ENCODE data around the gene KRT4.

Gene KRT4

GRCh38 chr12:52838609-52839435 is 24.9 kb upstream of the KRT4 start:
- no peak overlapping the region for H3K4me3 ChIP-seq (replicated peaks; ENCODE audit: low read depth, low read length)
- no peaks in the 10 kb centered on the region for H3K36me3 ChIP-seq (ENCODE audit: control insufficient read depth, insufficient read depth, low read length)
- no peak for TF ChIP-seq CTCF (IDR thresholded peaks at IDR 0.05; ENCODE audit: insufficient read depth, low read length, poor library complexity, severe bottlenecking)
- DNase-seq (ENCODE audit: extremely low read depth, insufficient read length): no peak
- no peaks in the 10 kb centered on the region; the same call in none of the 2 replicates for H3K27me3 ChIP-seq (replicated peaks; ENCODE audit: control insufficient read depth, insufficient read depth, low read length)

DNA sequence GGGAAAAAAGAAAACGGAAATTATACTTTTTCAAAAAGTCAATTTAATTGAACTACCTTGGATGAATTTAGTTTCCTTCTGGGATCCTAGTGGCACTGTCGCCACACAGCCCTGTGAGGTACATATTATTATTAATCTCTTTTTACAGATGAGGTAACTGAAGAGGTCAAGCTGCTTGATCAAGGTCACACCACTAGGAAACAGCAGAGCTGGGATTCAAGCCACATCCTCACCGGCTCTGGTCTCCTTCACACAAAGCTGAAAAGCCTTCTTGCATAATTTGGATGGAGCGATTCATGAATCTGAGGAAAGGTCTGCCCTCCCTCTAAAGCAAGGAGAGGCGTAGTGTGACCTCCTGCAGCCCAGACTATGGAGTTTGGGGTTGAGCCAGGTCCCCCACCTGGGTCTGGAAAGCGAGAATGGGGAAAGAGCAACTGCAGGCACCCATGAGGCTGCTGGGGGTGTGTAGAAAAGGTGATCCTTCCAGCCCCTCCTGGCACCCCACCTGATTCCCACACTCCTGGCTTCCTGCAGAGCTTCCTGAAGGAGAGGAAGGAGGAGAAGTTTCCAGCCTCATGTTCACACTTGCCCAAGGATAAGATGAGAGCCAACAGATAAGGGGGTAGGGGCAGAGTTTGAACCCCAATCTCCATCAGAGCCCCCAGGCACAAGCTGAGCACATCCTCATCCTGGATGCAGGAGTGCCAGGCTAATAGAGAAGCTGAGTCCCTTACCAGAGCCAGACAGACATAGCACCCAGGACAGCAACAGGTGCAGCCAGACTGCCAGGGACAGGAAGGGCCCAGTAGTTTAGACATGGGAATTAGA is 24.1 kb upstream of the KRT4 start:
- Histone ChIP-seq H3K36me3 (ENCODE audit: control insufficient read depth, insufficient read depth, low read length) (no peaks in the 10 kb centered on the region), H3K4me3 (replicated peaks; ENCODE audit: low read depth, low read length) (no peak overlapping the region), H3K27me3 (replicated peaks; ENCODE audit: control insufficient read depth, insufficient read depth, low read length) (no peaks in the 10 kb centered on the region; the same call in none of the 2 replicates)
- no peak for TF ChIP-seq CTCF (IDR thresholded peaks at IDR 0.05; ENCODE audit: insufficient read depth, low read length, poor library complexity, severe bottlenecking)
- DNase-seq (ENCODE audit: extremely low read depth, insufficient read length): no peak

GRCh38 chr12:52837413-52837741 is 23.5 kb upstream of the KRT4 start:
- Histone ChIP-seq H3K36me3 (ENCODE audit: control insufficient read depth, insufficient read depth, low read length) (no peaks in the 10 kb centered on the region), H3K4me3 (replicated peaks; ENCODE audit: low read depth, low read length) (no peak overlapping the region), H3K27me3 (replicated peaks; ENCODE audit: control insufficient read depth, insufficient read depth, low read length) (no peaks in the 10 kb centered on the region; the same call in none of the 2 replicates)
- no peak for DNase-seq (ENCODE audit: extremely low read depth, insufficient read length)
- TF ChIP-seq CTCF (IDR thresholded peaks at IDR 0.05; ENCODE audit: insufficient read depth, low read length, poor library complexity, severe bottlenecking): no peak

- H3K27me3 ChIP-seq (replicated peaks; ENCODE audit: control insufficient read depth, insufficient read depth, low read length): no peaks in the 10 kb centered on the region; the same call in none of the 2 replicates
- no peaks in the 10 kb centered on the region for H3K36me3 ChIP-seq (ENCODE audit: control insufficient read depth, insufficient read depth, low read length)
- DNase-seq (ENCODE audit: extremely low read depth, insufficient read length): no peak
- TF ChIP-seq CTCF (IDR thresholded peaks at IDR 0.05; ENCODE audit: insufficient read depth, low read length, poor library complexity, severe bottlenecking): no peak
- no peak overlapping the region for H3K4me3 ChIP-seq (replicated peaks; ENCODE audit: low read depth, low read length)
These were observed 22.8 kb upstream of the KRT4 start for GRCh38 chr12:52836491-52837412.

GRCh38 chr12:52836042-52836466 is 22.1 kb upstream of the KRT4 start:
- H3K4me3 ChIP-seq (replicated peaks; ENCODE audit: low read depth, low read length): no peak overlapping the region
- no peak for TF ChIP-seq CTCF (IDR thresholded peaks at IDR 0.05; ENCODE audit: insufficient read depth, low read length, poor library complexity, severe bottlenecking)
- DNase-seq (ENCODE audit: extremely low read depth, insufficient read length): no peak
- no peaks in the 10 kb centered on the region for H3K36me3 ChIP-seq (ENCODE audit: control insufficient read depth, insufficient read depth, low read length)
- H3K27me3 ChIP-seq (replicated peaks; ENCODE audit: control insufficient read depth, insufficient read depth, low read length): no peaks in the 10 kb centered on the region; the same call in none of the 2 replicates
